GM18520 (cell line): ENCODE measurements around the gene AKNAD1.
"Not testable (repeated sequence)": the region's sequence is repeated elsewhere in the genome, so short reads cannot be mapped to it uniquely, and the experiment has no call there.

Experiments
- ATAC-seq: cut with Tn5 transposase; IDR thresholded peaks from one replicate; pipeline ENCODE4 v1.9.1; 2021; ENCODE audit not compliant: unreplicated experiment

Gene AKNAD1

GRCh38 chr1:108856994-108857393 lies at the start of gene AKNAD1:
Gene AKNAD1 (minus strand): TSS chr1:108857094. CDS start chr1:108852664, 4,430 bp downstream.
- ATAC-seq, result no peak

- ATAC-seq, result no peak
Measured at GRCh38 chr1:108901106-108901505, 44.2 kb upstream of the AKNAD1 start.

- peak; percentile 63 for ATAC-seq
Measured at GRCh38 chr1:108897865-108898720, 41.2 kb upstream of the AKNAD1 start.

- no peak for ATAC-seq
Measured at GRCh38 chr1:108896146-108897145, 39.6 kb upstream of the AKNAD1 start.

- no peak for ATAC-seq
Measured at GRCh38 chr1:108893141-108893530, 36.2 kb upstream of the AKNAD1 start.

- no peak for ATAC-seq
Measured at GRCh38 chr1:108892356-108893140, 35.7 kb upstream of the AKNAD1 start.

- no peak for ATAC-seq
Measured at GRCh38 chr1:108889706-108890384, 33.0 kb upstream of the AKNAD1 start.

GRCh38 chr1:108889006-108889645 lies 32.2 kb upstream of the AKNAD1 start:
- not testable (repeated sequence) for ATAC-seq

- no peak for ATAC-seq
Measured at GRCh38 chr1:108886292-108886691, 29.4 kb upstream of the AKNAD1 start.

- ATAC-seq, result no peak
Measured at GRCh38 chr1:108884968-108885367, 28.1 kb upstream of the AKNAD1 start.

- ATAC-seq, result no peak
Measured at GRCh38 chr1:108882837-108883236, 25.9 kb upstream of the AKNAD1 start.

- no peak for ATAC-seq
Measured at GRCh38 chr1:108881369-108881768, 24.5 kb upstream of the AKNAD1 start.

- ATAC-seq, result no peak
Measured at GRCh38 chr1:108880850-108881249, 24.0 kb upstream of the AKNAD1 start.

GRCh38 chr1:108878678-108879077 lies 21.8 kb upstream of the AKNAD1 start:
- ATAC-seq, result no peak

- no peak for ATAC-seq
Measured at GRCh38 chr1:108878160-108878469, 21.2 kb upstream of the AKNAD1 start.

GRCh38 chr1:108877348-108878159 lies 20.7 kb upstream of the AKNAD1 start:
- no peak for ATAC-seq

GRCh38 chr1:108871050-108871724 lies 14.3 kb upstream of the AKNAD1 start:
- ATAC-seq, result no peak

- ATAC-seq, result no peak
Measured at GRCh38 chr1:108865316-108865910, 8.5 kb upstream of the AKNAD1 start.
